ENCODE results near the gene GRIN1. TPM values are rescaled to one million over a fixed set of nuclear protein-coding genes. Genes with fewer than 3 reads are reported as not detected.
A peak's percentile ranks its signal among the peaks of the same experiment; 100 is the strongest.

The GRIN1 gene
- total and polyA plus RNA-seq, 5 donors = 0.08 to 0.09 TPM; not detected in 3

GRCh38 chr9:137106662-137107250 lies 32.2 kb upstream of the GRIN1 start:
- DNase-seq = peak in 2 of 3 donors; percentile 56 to 59
- 95% methylated on average over 27 of the region's 27 CpGs for WGBS
- intact Hi-C loops (cut with DNase I) = no loop called here
- ATAC-seq = peak in 1 of 2 donors; percentile 9
- no peaks in the 10 kb centered on the region for H3K4me1 ChIP-seq (ENCODE audit: control insufficient read depth, insufficient read depth, low read length)
- no peaks in the 10 kb centered on the region for H3K9me3 ChIP-seq (ENCODE audit: control insufficient read depth, low read length)
- no peaks in the 10 kb centered on the region for H3K27me3 ChIP-seq (ENCODE audit: control insufficient read depth, insufficient read depth)
- no peak overlapping the region for H3K27ac ChIP-seq (ENCODE audit: low read length)
- H3K4me3 ChIP-seq (ENCODE audit: low read length) = no peak overlapping the region

GRCh38 chr9:137107312-137107921 lies 31.5 kb upstream of the GRIN1 start:
- intact Hi-C loops (cut with DNase I) = no loop called here
- no peak overlapping the region for H3K27ac ChIP-seq (ENCODE audit: low read length)
- WGBS = 94% methylated on average over 27 of the region's 27 CpGs
- H3K9me3 ChIP-seq (ENCODE audit: control insufficient read depth, low read length) = no peaks in the 10 kb centered on the region
- DNase-seq (peak in 2 of 3 donors; percentile 37 to 54), ATAC-seq (no peak)
- no peaks in the 10 kb centered on the region for H3K4me1 ChIP-seq (ENCODE audit: control insufficient read depth, insufficient read depth, low read length)
- H3K4me3 ChIP-seq (ENCODE audit: low read length) = no peak overlapping the region
- no peaks in the 10 kb centered on the region for H3K27me3 ChIP-seq (ENCODE audit: control insufficient read depth, insufficient read depth)

- WGBS = 95% methylated on average over 17 of the region's 17 CpGs
- H3K4me3 ChIP-seq (ENCODE audit: low read length) = no peak overlapping the region
- intact Hi-C loops (cut with DNase I) = no loop called here
- no peaks in the 10 kb centered on the region for H3K27me3 ChIP-seq (ENCODE audit: control insufficient read depth, insufficient read depth)
- DNase-seq = peak in 2 of 3 donors; percentile 32 to 53
- no peaks in the 10 kb centered on the region for H3K4me1 ChIP-seq (ENCODE audit: control insufficient read depth, insufficient read depth, low read length)
- H3K9me3 ChIP-seq (ENCODE audit: control insufficient read depth, low read length) = no peaks in the 10 kb centered on the region
- ATAC-seq = no peak
- no peak overlapping the region for H3K27ac ChIP-seq (ENCODE audit: low read length)
Observed at GRCh38 chr9:137107982-137108381, 31.0 kb upstream of the GRIN1 start.

GRCh38 chr9:137108608-137109249 lies 30.2 kb upstream of the GRIN1 start:
- no peaks in the 10 kb centered on the region for H3K4me1 ChIP-seq (ENCODE audit: control insufficient read depth, insufficient read depth, low read length)
- WGBS = 87% methylated on average over 29 of the region's 29 CpGs
- no peak overlapping the region for H3K27ac ChIP-seq (ENCODE audit: low read length)
- DNase-seq (peak in 2 of 3 donors; percentile 40 to 44), ATAC-seq (no peak)
- no peaks in the 10 kb centered on the region for H3K9me3 ChIP-seq (ENCODE audit: control insufficient read depth, low read length)
- H3K4me3 ChIP-seq (ENCODE audit: low read length) = no peak overlapping the region
- no peaks in the 10 kb centered on the region for H3K27me3 ChIP-seq (ENCODE audit: control insufficient read depth, insufficient read depth)
- intact Hi-C loops (cut with DNase I) = no loop called here

GRCh38 chr9:137109250-137110146 lies 29.5 kb upstream of the GRIN1 start:
- WGBS = 79% methylated on average over 34 of the region's 34 CpGs
- DNase-seq (peak in 2 of 3 donors; percentile 49 to 59), ATAC-seq (peak in 1 of 2 donors; percentile 8)

GRCh38 chr9:137110147-137110910 lies 28.6 kb upstream of the GRIN1 start:
- Histone ChIP-seq H3K4me3 (ENCODE audit: low read length) (no peak overlapping the region), H3K27me3 (ENCODE audit: control insufficient read depth, insufficient read depth) (no peaks in the 10 kb centered on the region), H3K9me3 (ENCODE audit: control insufficient read depth, low read length) (no peaks in the 10 kb centered on the region), H3K27ac (ENCODE audit: low read length) (no peak overlapping the region), H3K4me1 (ENCODE audit: control insufficient read depth, insufficient read depth, low read length) (no peaks in the 10 kb centered on the region)
- WGBS = 89% methylated on average over 38 of the region's 38 CpGs
- intact Hi-C loops (cut with DNase I) = no loop called here
- ATAC-seq (no peak), DNase-seq (no peak)

More at GRCh38 chr9:137109250-137110146, 29.5 kb upstream of the GRIN1 start:
- no peaks in the 10 kb centered on the region for H3K27me3 ChIP-seq (ENCODE audit: control insufficient read depth, insufficient read depth)
- H3K27ac ChIP-seq (ENCODE audit: low read length) = no peak overlapping the region
- intact Hi-C loops (cut with DNase I) = no loop called here
- H3K4me1 ChIP-seq (ENCODE audit: control insufficient read depth, insufficient read depth, low read length) = no peaks in the 10 kb centered on the region
- no peak overlapping the region for H3K4me3 ChIP-seq (ENCODE audit: low read length)
- no peaks in the 10 kb centered on the region for H3K9me3 ChIP-seq (ENCODE audit: control insufficient read depth, low read length)

- ATAC-seq (no peak), DNase-seq (no peak)
- no peaks in the 10 kb centered on the region for H3K4me1 ChIP-seq (ENCODE audit: control insufficient read depth, insufficient read depth, low read length)
- H3K9me3 ChIP-seq (ENCODE audit: control insufficient read depth, low read length) = no peaks in the 10 kb centered on the region
- no peaks in the 10 kb centered on the region for H3K27me3 ChIP-seq (ENCODE audit: control insufficient read depth, insufficient read depth)
- intact Hi-C loops (cut with DNase I) = no loop called here
- no peak overlapping the region for H3K4me3 ChIP-seq (ENCODE audit: low read length)
- no peak overlapping the region for H3K27ac ChIP-seq (ENCODE audit: low read length)
- 84% methylated on average over 28 of the region's 28 CpGs for WGBS
Observed at GRCh38 chr9:137110911-137111787, 27.8 kb upstream of the GRIN1 start.

- no peak for DNase-seq
- no peaks in the 10 kb centered on the region for H3K4me1 ChIP-seq (ENCODE audit: control insufficient read depth, insufficient read depth, low read length)
- no peak for ATAC-seq
- no peak overlapping the region for H3K4me3 ChIP-seq (ENCODE audit: low read length)
- H3K9me3 ChIP-seq (ENCODE audit: control insufficient read depth, low read length) = no peaks in the 10 kb centered on the region
- no peaks in the 10 kb centered on the region for H3K27me3 ChIP-seq (ENCODE audit: control insufficient read depth, insufficient read depth)
- intact Hi-C loops (cut with DNase I) = no loop called here
- 91% methylated on average over 35 of the region's 35 CpGs for WGBS
- H3K27ac ChIP-seq (ENCODE audit: low read length) = no peak overlapping the region
Observed at GRCh38 chr9:137111788-137112563, 27.0 kb upstream of the GRIN1 start.

GRCh38 chr9:137112564-137113384 lies 26.2 kb upstream of the GRIN1 start:
- no peak overlapping the region for H3K4me3 ChIP-seq (ENCODE audit: low read length)
- WGBS = 95% methylated on average over 42 of the region's 42 CpGs
- no peak for ATAC-seq
- no peaks in the 10 kb centered on the region for H3K27me3 ChIP-seq (ENCODE audit: control insufficient read depth, insufficient read depth)
- no peaks in the 10 kb centered on the region for H3K9me3 ChIP-seq (ENCODE audit: control insufficient read depth, low read length)
- intact Hi-C loops (cut with DNase I) = no loop called here
- DNase-seq = peak in 2 of 3 donors; percentile 50 to 67
- H3K27ac ChIP-seq (ENCODE audit: low read length) = no peak overlapping the region
- no peaks in the 10 kb centered on the region for H3K4me1 ChIP-seq (ENCODE audit: control insufficient read depth, insufficient read depth, low read length)

Data from right cardiac atrium (tissue), 5 donors.